Stimulated activated naive CD8-positive, alpha-beta T cell treated with anti-CD3 and anti-CD28 coated beads, Interleukin-15, Interleukin-2, amounts not matched to agents 100 ng/mL and 50 ng/mL, for 24 hours (primary cell): ENCODE results near the gene TBC1D22A.

Source experiments
- H3K27ac Mint-ChIP-seq: one replicate; pipeline ENCODE4 v1.8.0; 2021; ENCODE audit warnings: mild to moderate bottlenecking, mixed read lengths
- H3K27me3 Mint-ChIP-seq: one replicate; pipeline ENCODE4 v1.8.0; 2021; ENCODE audit warnings: mixed read lengths
- H3K36me3 Mint-ChIP-seq: one replicate; pipeline ENCODE4 v1.8.0; 2021; ENCODE audit warnings: low read depth, mixed read lengths
- H3K4me1 Mint-ChIP-seq: one replicate; pipeline ENCODE4 v1.8.0; 2021; ENCODE audit warnings: low read depth, mixed read lengths
- H3K4me3 Mint-ChIP-seq: one replicate; pipeline ENCODE4 v1.8.0; 2021; ENCODE audit warnings: mild to moderate bottlenecking, mixed read lengths
- H3K9me3 Mint-ChIP-seq: one replicate; pipeline ENCODE4 v1.8.0; 2021; ENCODE audit warnings: mixed read lengths

The TBC1D22A gene

GRCh38 chr22:46858181-46858771 is 95.8 kb downstream of the TBC1D22A start:
- peaks cover 5% of the 10 kb centered on the region for H3K4me1 Mint-ChIP-seq
- peaks cover 16% of the 10 kb centered on the region for H3K36me3 Mint-ChIP-seq
- H3K27ac Mint-ChIP-seq, result no peak overlapping the region
- no peaks in the 10 kb centered on the region for H3K9me3 Mint-ChIP-seq
- H3K4me3 Mint-ChIP-seq, result no peak overlapping the region
- no peaks in the 10 kb centered on the region for H3K27me3 Mint-ChIP-seq

DNA sequence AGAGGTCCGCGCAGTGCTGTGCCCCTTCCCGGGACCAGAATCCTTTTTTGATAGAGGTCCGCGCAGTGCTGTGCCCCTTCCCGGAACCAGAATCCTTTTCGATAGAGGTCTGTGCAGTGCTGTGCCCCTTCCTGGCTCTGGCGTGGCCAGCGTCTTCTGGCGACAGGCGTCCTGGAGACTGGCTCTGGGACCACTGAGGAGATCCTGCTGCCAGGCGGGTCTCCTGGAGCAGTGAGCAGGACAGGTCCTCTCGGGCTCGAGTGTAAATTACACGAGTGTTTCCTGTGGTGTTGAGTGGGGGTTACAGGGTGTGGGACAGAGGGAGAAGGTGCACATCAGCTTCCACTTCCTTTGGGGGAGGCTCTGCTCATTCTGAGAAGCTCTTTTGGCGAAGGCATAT is 98.1 kb downstream of the TBC1D22A start:
- Mint-ChIP-seq H3K36me3 (peaks cover 21% of the 10 kb centered on the region), H3K4me1 (peaks cover 5% of the 10 kb centered on the region), H3K27me3 (no peaks in the 10 kb centered on the region), H3K27ac (no peak overlapping the region), H3K9me3 (no peaks in the 10 kb centered on the region), H3K4me3 (no peak overlapping the region)

- Mint-ChIP-seq H3K4me3 (no peak overlapping the region), H3K36me3 (peaks cover 28% of the 10 kb centered on the region), H3K27ac (no peak overlapping the region), H3K9me3 (no peaks in the 10 kb centered on the region), H3K4me1 (peaks cover 5% of the 10 kb centered on the region), H3K27me3 (no peaks in the 10 kb centered on the region)
These were observed 99.3 kb downstream of the TBC1D22A start for GRCh38 chr22:46861468-46862367.

GRCh38 chr22:46862418-46863324 is 100.2 kb downstream of the TBC1D22A start:
- Mint-ChIP-seq H3K9me3 (peaks cover 5% of the 10 kb centered on the region), H3K36me3 (peaks cover 31% of the 10 kb centered on the region), H3K4me1 (peaks cover 5% of the 10 kb centered on the region), H3K27ac (no peak overlapping the region), H3K4me3 (no peak overlapping the region), H3K27me3 (no peaks in the 10 kb centered on the region)

GRCh38 chr22:46863794-46864193 is 101.3 kb downstream of the TBC1D22A start:
- peaks cover 5% of the 10 kb centered on the region for H3K4me1 Mint-ChIP-seq
- H3K27ac Mint-ChIP-seq, result no peak overlapping the region
- H3K4me3 Mint-ChIP-seq, result no peak overlapping the region
- H3K27me3 Mint-ChIP-seq, result no peaks in the 10 kb centered on the region
- H3K36me3 Mint-ChIP-seq, result peaks cover 36% of the 10 kb centered on the region
- H3K9me3 Mint-ChIP-seq, result peaks cover 5% of the 10 kb centered on the region

- H3K36me3 Mint-ChIP-seq, result peaks cover 43% of the 10 kb centered on the region
These were observed 102.0 kb downstream of the TBC1D22A start for GRCh38 chr22:46864314-46865051.

GRCh38 chr22:46865052-46865434 is 102.6 kb downstream of the TBC1D22A start:
- Mint-ChIP-seq H3K27me3 (no peaks in the 10 kb centered on the region), H3K4me3 (no peak overlapping the region), H3K4me1 (peaks cover 5% of the 10 kb centered on the region), H3K27ac (no peak overlapping the region), H3K9me3 (peaks cover 10% of the 10 kb centered on the region), H3K36me3 (peaks cover 46% of the 10 kb centered on the region)

More at GRCh38 chr22:46864314-46865051, 102.0 kb downstream of the TBC1D22A start:
- Mint-ChIP-seq H3K27ac (no peak overlapping the region), H3K4me1 (peaks cover 5% of the 10 kb centered on the region), H3K27me3 (no peaks in the 10 kb centered on the region), H3K4me3 (no peak overlapping the region), H3K9me3 (peaks cover 10% of the 10 kb centered on the region)

DNA sequence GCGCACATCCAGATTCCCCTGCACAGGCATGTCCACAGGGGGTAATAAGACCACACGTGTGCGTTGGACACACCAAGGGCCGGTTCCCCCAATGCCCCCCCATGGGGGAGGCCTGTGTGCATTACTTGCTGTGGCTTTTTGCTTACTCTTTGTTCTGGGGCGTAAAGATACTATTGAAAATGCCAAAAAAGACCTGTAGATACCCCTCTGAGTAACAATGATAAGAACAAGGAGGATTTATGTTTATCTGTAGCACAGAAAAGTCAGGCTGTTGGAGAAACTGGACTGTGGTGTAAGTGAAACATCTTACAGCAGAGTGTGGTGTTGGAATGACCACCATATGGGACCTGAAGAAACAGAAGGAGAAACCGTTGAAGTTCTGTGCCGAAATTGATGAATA is 103.2 kb downstream of the TBC1D22A start:
- no peak overlapping the region for H3K4me3 Mint-ChIP-seq
- H3K4me1 Mint-ChIP-seq, result peaks cover 5% of the 10 kb centered on the region

DNA sequence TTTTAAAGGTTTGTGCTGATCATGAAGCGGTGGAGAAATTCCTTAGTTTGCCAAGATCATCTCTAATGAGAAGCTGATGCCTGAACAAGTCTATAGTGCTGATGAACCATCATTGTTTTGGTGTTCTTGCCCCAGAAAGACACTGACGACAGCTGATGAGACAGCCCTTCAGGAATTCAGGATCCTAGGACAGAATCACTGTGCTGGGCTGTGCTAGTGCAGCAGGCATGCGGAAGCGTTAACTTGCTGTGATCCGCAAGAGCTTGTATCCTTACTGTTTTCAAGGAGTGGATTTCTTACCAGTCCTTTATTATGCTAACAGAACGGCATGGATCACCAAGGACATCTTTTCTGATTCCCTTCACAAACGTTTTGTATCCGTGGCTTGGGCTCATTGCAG is 104.1 kb downstream of the TBC1D22A start:
- Mint-ChIP-seq H3K9me3 (peaks cover 19% of the 10 kb centered on the region), H3K27me3 (no peaks in the 10 kb centered on the region), H3K4me1 (peaks cover 5% of the 10 kb centered on the region), H3K27ac (no peak overlapping the region), H3K4me3 (no peak overlapping the region), H3K36me3 (peaks cover 62% of the 10 kb centered on the region)

More for the DNA sequence above, 103.2 kb downstream of the TBC1D22A start:
- Mint-ChIP-seq H3K9me3 (peaks cover 13% of the 10 kb centered on the region), H3K36me3 (peaks cover 52% of the 10 kb centered on the region), H3K27ac (no peak overlapping the region), H3K27me3 (no peaks in the 10 kb centered on the region)

- no peak overlapping the region for H3K27ac Mint-ChIP-seq
- H3K4me3 Mint-ChIP-seq, result no peak overlapping the region
- peaks cover 66% of the 10 kb centered on the region for H3K36me3 Mint-ChIP-seq
- peaks cover 19% of the 10 kb centered on the region for H3K9me3 Mint-ChIP-seq
- H3K4me1 Mint-ChIP-seq, result peaks cover 4% of the 10 kb centered on the region
- H3K27me3 Mint-ChIP-seq, result no peaks in the 10 kb centered on the region
These were observed 104.7 kb downstream of the TBC1D22A start for GRCh38 chr22:46867106-46867505.

- H3K9me3 Mint-ChIP-seq, result peaks cover 26% of the 10 kb centered on the region
- peaks cover 69% of the 10 kb centered on the region for H3K36me3 Mint-ChIP-seq
- H3K4me3 Mint-ChIP-seq, result no peak overlapping the region
- no peaks in the 10 kb centered on the region for H3K27me3 Mint-ChIP-seq
- peaks cover 3% of the 10 kb centered on the region for H3K4me1 Mint-ChIP-seq
- no peak overlapping the region for H3K27ac Mint-ChIP-seq
These were observed 106.9 kb downstream of the TBC1D22A start for GRCh38 chr22:46869329-46869728.

- H3K4me3 Mint-ChIP-seq, result no peak overlapping the region
- peaks cover 26% of the 10 kb centered on the region for H3K9me3 Mint-ChIP-seq
- H3K4me1 Mint-ChIP-seq, result peaks cover 3% of the 10 kb centered on the region
These were observed 107.5 kb downstream of the TBC1D22A start for GRCh38 chr22:46869831-46870441.

DNA sequence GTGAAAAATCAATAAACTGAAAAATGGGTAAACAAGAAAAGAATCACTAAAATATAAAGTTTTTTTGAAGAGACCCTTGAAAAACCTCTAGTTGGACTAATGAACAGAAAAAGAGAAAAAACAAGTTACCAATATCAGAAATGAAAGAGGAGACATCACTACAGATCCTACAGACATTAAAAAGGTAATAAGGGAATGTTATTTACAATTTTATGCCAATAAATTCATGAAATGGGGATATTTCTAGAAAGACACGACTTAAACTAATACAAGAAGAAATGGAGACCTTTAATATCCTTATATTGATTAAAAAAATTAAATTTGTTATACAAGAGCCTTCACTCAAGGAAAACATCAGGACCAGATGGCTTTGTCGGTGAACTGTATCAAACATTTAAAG is 109.4 kb downstream of the TBC1D22A start:
- Mint-ChIP-seq H3K36me3 (peaks cover 52% of the 10 kb centered on the region), H3K4me3 (no peak overlapping the region), H3K9me3 (peaks cover 26% of the 10 kb centered on the region), H3K27me3 (no peaks in the 10 kb centered on the region), H3K4me1 (peaks cover 3% of the 10 kb centered on the region), H3K27ac (no peak overlapping the region)

More at GRCh38 chr22:46869831-46870441, 107.5 kb downstream of the TBC1D22A start:
- Mint-ChIP-seq H3K27ac (no peak overlapping the region), H3K27me3 (no peaks in the 10 kb centered on the region), H3K36me3 (peaks cover 68% of the 10 kb centered on the region)

DNA sequence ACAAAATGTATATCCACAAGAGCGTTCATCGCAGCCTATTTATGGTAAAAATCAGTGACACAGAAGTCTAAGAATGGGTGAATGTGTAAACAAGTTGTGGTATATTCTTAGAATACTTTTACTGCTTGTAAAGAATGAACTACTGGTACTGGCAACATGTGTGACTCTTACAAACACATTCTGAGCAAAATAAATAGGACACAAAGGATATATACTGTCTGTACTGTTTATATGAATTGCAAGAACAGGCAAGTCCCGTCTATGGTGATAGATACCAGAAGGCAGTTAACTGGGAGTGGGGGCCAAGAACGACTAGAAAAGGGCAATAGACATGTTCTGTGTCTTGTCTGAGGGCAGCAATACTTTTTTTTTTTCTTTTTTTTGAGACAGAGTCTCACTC is 112.6 kb downstream of the TBC1D22A start:
- Mint-ChIP-seq H3K4me1 (peaks cover 14% of the 10 kb centered on the region), H3K27me3 (no peaks in the 10 kb centered on the region), H3K36me3 (peaks cover 34% of the 10 kb centered on the region), H3K4me3 (no peak overlapping the region), H3K27ac (no peak overlapping the region), H3K9me3 (peaks cover 16% of the 10 kb centered on the region)
